ENCODE data around the gene TSPAN9. TPM values are rescaled to one million over a fixed set of nuclear protein-coding genes. Genes with fewer than 3 reads are reported as not detected.

TSPAN9 gene
- total RNA-seq, 1 donor from 2014 or later, result 17.7 TPM

- no peak overlapping the region for H3K4me3 ChIP-seq (ENCODE audit: low read depth, low read length)
- TF ChIP-seq, protein P1, sequence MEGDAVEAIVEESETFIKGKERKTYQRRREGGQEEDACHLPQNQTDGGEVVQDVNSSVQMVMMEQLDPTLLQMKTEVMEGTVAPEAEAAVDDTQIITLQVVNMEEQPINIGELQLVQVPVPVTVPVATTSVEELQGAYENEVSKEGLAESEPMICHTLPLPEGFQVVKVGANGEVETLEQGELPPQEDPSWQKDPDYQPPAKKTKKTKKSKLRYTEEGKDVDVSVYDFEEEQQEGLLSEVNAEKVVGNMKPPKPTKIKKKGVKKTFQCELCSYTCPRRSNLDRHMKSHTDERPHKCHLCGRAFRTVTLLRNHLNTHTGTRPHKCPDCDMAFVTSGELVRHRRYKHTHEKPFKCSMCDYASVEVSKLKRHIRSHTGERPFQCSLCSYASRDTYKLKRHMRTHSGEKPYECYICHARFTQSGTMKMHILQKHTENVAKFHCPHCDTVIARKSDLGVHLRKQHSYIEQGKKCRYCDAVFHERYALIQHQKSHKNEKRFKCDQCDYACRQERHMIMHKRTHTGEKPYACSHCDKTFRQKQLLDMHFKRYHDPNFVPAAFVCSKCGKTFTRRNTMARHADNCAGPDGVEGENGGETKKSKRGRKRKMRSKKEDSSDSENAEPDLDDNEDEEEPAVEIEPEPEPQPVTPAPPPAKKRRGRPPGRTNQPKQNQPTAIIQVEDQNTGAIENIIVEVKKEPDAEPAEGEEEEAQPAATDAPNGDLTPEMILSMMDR (IDR thresholded peaks at IDR 0.05; ENCODE audit: insufficient read depth, low read length, poor library complexity, severe bottlenecking), result no peak
- H3K36me3 ChIP-seq (ENCODE audit: control insufficient read depth, insufficient read depth, low read length), result no peaks in the 10 kb centered on the region
- H3K27me3 ChIP-seq (ENCODE audit: control insufficient read depth, insufficient read depth, low read length), result no peaks in the 10 kb centered on the region
- DNase-seq (ENCODE audit: low read depth), result no peak
Measured at GRCh38 chr12:3171195-3171591, 94.0 kb downstream of the TSPAN9 start.

GRCh38 chr12:3172124-3173007 lies 95.2 kb downstream of the TSPAN9 start:
- H3K36me3 ChIP-seq (ENCODE audit: control insufficient read depth, insufficient read depth, low read length), result no peaks in the 10 kb centered on the region
- no peak overlapping the region for H3K4me3 ChIP-seq (ENCODE audit: low read depth, low read length)
- no peak for DNase-seq (ENCODE audit: low read depth)
- TF ChIP-seq, protein P1 (IDR thresholded peaks at IDR 0.05; ENCODE audit: insufficient read depth, low read length, poor library complexity, severe bottlenecking), result no peak
- H3K27me3 ChIP-seq (ENCODE audit: control insufficient read depth, insufficient read depth, low read length), result no peaks in the 10 kb centered on the region

- TF ChIP-seq, protein P1 (IDR thresholded peaks at IDR 0.05; ENCODE audit: insufficient read depth, low read length, poor library complexity, severe bottlenecking), result no peak
- Histone ChIP-seq H3K36me3 (ENCODE audit: control insufficient read depth, insufficient read depth, low read length) (no peaks in the 10 kb centered on the region), H3K4me3 (ENCODE audit: low read depth, low read length) (no peak overlapping the region), H3K27me3 (ENCODE audit: control insufficient read depth, insufficient read depth, low read length) (no peaks in the 10 kb centered on the region)
- DNase-seq (ENCODE audit: low read depth), result no peak
Measured at GRCh38 chr12:3173008-3173553, 95.9 kb downstream of the TSPAN9 start.

DNA sequence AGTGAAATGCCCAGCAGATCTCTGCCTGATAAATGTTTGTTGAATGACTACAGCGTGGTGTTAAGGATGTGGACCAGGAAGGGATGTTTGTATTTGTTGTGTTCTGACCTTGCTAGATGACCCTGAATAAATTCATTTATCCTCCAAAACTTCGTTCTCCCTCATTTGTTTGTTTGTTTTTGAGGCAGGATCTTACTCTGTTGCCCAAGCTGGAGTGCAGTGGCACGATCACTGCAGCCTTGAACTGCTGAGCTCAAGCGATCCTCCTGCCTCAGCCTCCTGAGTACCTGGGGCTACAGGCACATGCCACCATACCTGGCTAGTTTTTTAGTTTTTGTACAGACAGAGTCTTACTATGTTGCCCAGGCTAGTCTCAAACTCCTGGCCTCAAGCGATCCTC lies 96.7 kb downstream of the TSPAN9 start:
- Histone ChIP-seq H3K4me3 (ENCODE audit: low read depth, low read length) (no peak overlapping the region), H3K36me3 (ENCODE audit: control insufficient read depth, insufficient read depth, low read length) (no peaks in the 10 kb centered on the region), H3K27me3 (ENCODE audit: control insufficient read depth, insufficient read depth, low read length) (no peaks in the 10 kb centered on the region)
- DNase-seq (ENCODE audit: low read depth), result no peak
- TF ChIP-seq, protein P1 (IDR thresholded peaks at IDR 0.05; ENCODE audit: insufficient read depth, low read length, poor library complexity, severe bottlenecking), result no peak

DNA sequence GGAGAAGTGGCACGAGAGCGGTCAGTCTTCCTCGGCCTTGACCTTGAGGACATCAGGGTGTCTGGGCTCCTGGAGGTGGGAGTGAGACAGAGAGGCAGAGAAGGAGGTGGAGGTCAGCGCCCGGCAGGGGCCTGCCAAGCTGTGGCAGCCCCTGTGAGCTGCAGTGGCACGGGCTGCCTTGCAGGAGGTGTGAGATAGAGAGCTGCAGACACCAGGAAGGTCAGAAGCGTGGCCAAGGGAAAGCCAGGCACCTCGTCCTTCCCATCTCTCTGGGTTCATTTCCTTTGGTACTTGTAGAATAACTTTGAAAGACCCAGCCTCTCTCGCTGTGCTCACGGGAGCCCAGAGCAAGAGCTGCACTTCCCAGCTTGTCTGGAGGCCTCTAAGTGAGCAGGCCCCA lies 98.1 kb downstream of the TSPAN9 start:
- Histone ChIP-seq H3K36me3 (ENCODE audit: control insufficient read depth, insufficient read depth, low read length) (no peaks in the 10 kb centered on the region), H3K4me3 (ENCODE audit: low read depth, low read length) (no peak overlapping the region), H3K27me3 (ENCODE audit: control insufficient read depth, insufficient read depth, low read length) (no peaks in the 10 kb centered on the region)
- TF ChIP-seq, protein P1 (IDR thresholded peaks at IDR 0.05; ENCODE audit: insufficient read depth, low read length, poor library complexity, severe bottlenecking), result no peak
- DNase-seq (ENCODE audit: low read depth), result no peak

Data from kidney epithelial cell (primary cell).